ENCODE results near the gene EMX1. TPM values are rescaled to one million over a fixed set of nuclear protein-coding genes. Genes with fewer than 3 reads are reported as not detected.

Gene EMX1
- total RNA-seq, 1 experiment from 2014 or later = 0.81 TPM

DNA sequence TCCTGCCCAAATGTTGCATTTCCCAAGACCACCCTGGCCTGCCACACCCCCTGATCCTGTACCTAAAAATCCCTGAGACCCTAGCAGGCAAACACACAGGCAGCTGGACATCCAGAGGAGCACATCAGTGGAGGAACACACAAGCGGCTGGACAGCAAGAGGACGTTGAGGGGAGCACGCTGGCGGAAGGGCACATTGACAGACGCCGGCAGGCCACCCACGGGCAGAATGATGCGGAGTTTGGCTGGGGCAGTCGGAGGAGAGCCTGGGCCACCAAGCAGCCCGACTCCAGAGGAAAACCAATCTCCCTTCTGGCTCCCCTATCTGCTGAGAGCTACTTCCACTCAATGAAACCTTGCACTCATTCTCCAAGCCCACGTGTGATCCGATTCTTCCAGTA is 47.7 kb downstream of the EMX1 start:
- no peak for DNase-seq (ENCODE audit: low read depth)
- in situ Hi-C loops (cut with HindIII; ENCODE audit: low pct_unique_long_range_greater_than_20kb, low sequenced_read_pairs) = no loop called here

DNA sequence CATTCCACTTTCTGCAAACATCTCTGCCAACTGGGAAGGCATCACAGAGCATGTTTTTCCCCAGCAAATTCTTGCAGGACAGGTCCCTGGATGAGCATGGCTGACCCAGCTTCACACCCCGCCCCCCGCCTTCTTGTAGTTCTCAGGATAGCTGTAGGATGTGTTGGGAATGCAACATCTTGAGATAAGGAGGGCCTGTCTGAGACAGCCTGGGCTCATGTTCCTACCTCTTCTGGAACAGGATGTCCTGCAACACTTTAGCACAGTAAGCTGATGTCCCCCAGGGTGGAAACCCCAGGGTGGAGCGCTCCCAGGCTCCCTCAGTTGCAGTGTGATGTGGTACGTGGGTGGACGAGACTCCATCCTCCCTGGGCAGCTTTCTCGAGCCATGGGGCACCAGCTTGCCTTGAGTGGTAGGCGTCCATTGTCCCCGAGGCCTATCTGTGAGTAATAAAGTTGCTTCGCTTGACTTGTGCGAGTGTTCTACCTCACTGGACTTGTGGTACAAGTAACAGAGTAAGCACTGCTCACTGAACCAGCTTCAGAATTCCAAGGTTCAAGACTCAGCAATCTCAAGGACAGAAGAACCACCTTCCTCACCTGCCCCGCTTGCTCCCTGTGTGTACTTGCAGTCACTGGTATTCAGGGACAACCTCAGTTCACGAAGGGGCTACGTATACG is 48.6 kb downstream of the EMX1 start:
- in situ Hi-C loops (cut with HindIII; ENCODE audit: low pct_unique_long_range_greater_than_20kb, low sequenced_read_pairs) = no loop called here
- peak; percentile 10 for DNase-seq (ENCODE audit: low read depth)

DNA sequence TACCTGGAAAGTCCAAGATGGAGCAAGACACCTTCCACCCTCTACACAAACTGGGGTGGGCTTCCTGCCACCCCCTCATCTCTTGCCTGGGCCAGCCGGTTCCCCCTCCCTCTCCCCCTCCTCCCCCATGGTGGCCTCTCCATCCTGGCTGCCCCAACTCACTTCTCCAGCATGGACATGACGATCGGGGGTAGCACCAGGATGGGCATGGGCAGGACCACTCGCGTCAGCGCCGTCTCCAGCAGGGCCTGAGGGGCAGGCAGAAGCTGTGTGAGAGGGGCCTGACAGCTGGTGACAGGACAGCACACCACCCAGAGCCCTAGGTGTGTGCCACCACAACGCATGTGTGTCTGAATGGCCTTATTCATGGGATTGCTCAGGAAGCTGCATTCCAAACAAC is 51.0 kb downstream of the EMX1 start:
- no peak for DNase-seq (ENCODE audit: low read depth)
- in situ Hi-C loops (cut with HindIII; ENCODE audit: low pct_unique_long_range_greater_than_20kb, low sequenced_read_pairs) = no loop called here

DNA sequence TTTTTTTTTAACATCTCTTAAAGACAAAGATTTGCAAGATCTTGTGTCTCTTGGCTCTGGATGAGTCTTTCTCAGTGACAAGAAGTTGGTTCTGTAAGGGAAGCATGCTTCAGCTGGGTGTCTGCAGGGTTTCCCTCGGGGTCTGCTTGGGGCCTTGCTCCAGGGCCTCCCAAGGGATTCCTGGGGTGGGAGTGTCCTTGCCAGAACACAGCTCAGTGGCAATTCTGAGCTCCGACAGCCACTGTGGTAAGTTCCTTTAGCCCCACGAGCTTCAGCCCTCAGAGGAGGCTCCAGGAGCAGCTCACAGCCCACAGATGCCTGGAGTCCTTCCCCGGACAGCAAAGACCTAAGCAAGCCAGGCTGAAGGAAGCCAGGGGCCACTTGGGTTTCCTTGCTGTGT is 52.4 kb downstream of the EMX1 start:
- in situ Hi-C loops (cut with HindIII; ENCODE audit: low pct_unique_long_range_greater_than_20kb, low sequenced_read_pairs) = no loop called here

DNA sequence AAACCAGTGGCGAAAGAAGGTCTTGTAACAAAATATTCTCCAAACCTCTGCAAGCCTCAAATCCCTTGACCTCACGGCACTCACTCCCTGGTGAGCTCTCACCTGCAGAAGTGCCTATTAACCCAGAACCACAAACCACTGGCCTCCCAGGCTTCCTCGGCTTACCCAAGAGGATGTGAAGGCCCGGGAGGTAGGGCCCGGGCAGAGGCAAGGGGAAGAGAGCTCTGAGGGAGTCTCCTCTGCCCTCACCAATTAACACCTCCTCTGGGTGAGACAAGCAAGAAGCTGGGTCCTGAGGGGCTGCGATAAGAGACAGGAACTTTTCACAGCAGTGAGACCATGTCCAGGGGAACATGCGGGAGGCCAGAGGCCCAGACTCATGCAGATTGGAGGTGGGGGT is 53.7 kb downstream of the EMX1 start:
- in situ Hi-C loops (cut with HindIII; ENCODE audit: low pct_unique_long_range_greater_than_20kb, low sequenced_read_pairs) = no loop called here
- DNase-seq (ENCODE audit: low read depth) = no peak

More for the DNA sequence above, 52.4 kb downstream of the EMX1 start:
- DNase-seq (ENCODE audit: low read depth) = no peak

DNA sequence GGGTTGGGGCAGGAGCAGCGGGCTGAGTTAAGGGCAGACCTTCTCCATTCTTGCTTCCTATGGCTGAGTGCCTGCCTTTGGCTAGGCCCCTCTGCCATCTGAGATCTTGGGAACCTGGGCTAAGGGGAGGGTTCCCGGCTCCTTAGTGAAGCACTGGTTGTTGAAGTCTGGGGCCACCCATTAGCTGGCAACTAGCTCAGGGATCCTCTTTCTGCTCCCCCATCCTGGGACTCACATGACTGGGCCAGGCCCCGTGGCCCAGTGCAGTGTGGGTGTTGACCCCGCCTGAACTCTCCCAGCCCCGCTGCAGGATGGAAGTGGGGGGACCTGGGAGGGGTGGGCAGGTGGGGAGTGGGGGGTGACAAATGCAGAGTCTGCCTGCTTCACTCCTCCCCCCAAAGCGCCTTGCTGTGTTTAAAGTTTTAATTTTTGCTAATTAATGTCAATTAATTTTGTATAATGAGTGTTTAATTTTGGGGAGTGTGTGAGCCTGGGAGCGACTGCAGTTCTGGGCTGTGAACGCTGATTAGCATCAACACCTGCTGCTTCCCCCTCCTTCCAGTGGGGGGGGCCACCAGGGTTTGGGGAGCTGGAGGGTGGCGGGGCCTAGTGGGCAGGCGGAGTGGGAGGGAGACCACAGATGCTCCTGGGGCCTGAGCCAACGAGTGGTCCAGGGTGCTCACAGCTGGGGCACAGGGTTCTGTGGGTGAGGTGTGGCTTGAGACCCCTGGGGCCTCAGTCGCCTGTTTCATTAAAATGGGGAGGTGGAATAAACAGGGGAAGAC is 55.2 kb downstream of the EMX1 start:
- DNase-seq (ENCODE audit: low read depth) = no peak
- in situ Hi-C loops (cut with HindIII; ENCODE audit: low pct_unique_long_range_greater_than_20kb, low sequenced_read_pairs) = no loop called here

DNA sequence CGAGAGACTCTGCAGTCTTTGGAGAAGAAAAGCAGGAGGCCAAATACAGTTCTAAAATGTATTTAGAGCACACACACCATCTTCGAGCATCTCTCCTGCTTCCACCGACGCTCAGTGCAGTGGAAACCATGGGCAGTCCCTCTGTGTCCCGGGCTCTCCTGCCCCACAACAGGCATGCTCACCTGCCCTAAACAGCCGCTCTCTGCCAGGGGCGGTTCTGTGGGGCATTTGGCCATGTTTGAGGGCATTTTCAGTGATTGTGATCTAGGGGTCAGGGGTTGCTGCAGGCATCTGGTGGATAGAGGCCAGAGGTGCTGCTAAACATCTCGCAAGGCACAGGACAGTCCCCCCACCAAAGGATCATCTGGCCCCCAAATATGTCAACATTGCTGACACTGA is 55.8 kb downstream of the EMX1 start:
- no peak for DNase-seq (ENCODE audit: low read depth)
- in situ Hi-C loops (cut with HindIII; ENCODE audit: low pct_unique_long_range_greater_than_20kb, low sequenced_read_pairs) = no loop called here

DNA sequence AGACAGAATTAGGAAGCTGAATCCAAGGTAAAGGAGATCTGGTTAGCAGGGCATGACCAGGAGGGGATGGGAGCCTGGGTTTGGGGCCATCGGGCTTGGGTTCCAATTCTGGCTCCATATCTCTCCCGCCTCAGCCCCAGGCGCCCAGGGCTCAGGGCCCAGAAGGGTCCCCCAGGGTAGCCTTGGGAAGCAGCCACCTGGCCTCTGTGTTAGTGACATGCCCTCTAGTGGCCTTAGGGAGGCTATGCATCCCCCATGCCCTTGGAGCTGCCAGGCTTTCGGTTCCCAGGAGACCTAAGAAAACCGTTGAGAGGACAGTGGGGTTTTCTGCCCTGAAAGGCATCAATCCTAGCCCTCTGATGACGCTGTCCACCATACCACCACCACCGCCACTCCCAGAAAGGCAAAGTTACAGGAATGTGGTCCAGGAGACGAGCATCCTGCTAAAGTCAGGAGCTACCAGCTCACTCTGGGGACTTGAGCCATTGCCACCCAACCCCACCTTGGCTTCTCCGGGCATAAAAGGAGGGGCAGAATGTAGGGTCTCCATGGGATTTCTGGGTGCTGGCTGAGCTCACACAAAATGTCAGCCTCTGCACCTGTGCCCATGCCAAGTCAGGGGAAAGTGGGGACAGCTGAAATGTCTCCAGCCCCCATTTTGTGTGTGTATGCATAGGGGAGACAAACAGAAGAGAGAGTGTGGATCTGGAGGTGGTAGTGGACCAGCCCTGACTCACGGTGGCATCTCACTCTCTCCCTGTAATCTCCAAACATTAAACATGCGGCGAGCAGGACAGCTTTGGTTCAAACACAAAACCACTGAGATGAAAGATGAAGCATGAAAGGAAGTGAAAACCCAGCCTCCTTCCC is 56.5 kb downstream of the EMX1 start:
- DNase-seq (ENCODE audit: low read depth) = peak; percentile 32

DNA sequence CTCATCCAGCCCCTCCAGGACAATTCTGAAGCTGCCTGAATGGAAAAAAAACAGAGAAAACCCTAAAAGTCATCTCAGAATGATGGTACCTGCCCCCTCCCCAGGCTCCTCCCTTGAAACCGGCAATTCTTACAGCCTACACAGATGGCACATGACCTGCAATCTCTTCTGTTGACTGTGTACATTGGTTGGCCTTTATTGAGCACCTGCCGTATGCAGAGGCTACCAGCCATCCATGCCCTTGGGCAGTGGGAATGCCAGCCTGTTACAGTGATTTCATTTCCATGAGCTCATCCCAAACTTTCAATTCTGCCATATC is 57.1 kb downstream of the EMX1 start:
- in situ Hi-C loops (cut with HindIII; ENCODE audit: low pct_unique_long_range_greater_than_20kb, low sequenced_read_pairs) = no loop called here
- DNase-seq (ENCODE audit: low read depth) = no peak

More for the DNA sequence above, 56.5 kb downstream of the EMX1 start:
- in situ Hi-C loops (cut with HindIII; ENCODE audit: low pct_unique_long_range_greater_than_20kb, low sequenced_read_pairs) = no loop called here

DNA sequence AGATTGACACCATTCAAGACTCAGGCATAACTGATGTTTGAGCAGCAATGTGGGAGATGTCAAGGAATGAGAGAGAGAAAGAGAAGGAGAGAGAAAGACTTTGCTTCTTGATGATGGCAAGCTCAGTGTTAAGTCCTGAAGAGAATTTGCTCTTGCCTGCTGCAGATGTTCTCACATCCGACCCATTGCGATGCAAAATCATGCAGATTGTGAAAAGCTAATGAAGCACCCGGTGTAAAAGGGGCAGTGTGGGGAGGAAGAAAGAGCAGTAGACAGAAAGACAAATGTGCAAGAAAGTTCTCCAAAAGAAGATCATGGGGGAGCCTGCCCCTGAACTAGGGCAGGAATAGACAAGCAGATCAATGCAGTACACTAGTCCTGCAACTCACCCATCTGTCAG is 57.7 kb downstream of the EMX1 start:
- no peak for DNase-seq (ENCODE audit: low read depth)
- in situ Hi-C loops (cut with HindIII; ENCODE audit: low pct_unique_long_range_greater_than_20kb, low sequenced_read_pairs) = no loop called here

DNA sequence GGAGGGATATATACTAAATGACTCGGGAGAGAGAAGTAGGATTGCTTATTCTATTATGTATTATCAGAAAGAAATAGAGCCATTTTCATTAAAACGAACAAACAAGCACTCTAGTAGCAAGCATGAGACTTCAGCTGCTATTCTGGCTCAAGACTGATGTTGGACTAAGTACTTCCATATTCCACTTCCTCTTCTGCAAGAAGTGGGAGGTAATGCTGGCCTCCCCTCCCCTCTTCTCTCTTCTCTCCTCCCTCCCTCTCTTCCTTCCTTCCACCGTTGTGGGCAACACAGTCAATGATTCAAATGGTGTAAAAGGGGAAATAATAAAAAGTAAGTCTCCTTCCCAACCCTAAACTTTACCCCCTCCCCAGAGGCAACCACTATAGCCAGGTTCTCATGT is 62.6 kb downstream of the EMX1 start:
- DNase-seq (ENCODE audit: low read depth) = no peak
- in situ Hi-C loops (cut with HindIII; ENCODE audit: low pct_unique_long_range_greater_than_20kb, low sequenced_read_pairs) = no loop called here

DNA sequence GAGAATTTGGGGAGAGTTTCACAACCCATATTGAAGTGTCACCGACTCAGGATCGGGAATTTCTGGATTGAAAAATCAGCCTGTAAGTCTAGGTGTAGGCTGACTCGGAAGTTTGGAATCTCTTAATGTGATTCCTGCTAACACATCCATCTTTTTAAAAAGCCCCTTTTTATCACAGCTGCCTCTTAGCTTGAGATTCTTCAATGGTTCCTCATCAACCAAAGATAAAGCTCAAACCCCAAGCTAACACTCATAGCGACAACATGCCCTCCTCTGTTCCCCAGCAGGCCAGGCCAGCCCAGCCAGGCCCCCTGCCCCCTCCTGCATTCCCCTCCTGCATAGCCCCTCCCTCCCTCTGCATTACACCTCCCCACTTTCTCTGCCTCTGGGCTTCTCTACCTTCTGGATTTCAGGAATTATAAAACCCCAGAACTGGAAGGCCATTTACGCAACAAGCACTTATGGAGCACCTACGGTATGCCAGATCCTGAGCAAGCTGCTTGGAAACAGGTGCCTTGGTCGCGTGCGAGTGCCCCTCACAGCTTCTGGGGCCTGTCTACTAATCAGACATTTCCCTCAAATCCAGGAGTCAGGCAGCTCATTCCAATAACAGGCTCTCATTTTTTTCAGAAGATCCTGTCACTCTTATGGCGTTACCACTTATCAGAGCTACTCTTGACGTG is 63.4 kb downstream of the EMX1 start:
- peak; percentile 12 for DNase-seq (ENCODE audit: low read depth)
- in situ Hi-C loops (cut with HindIII; ENCODE audit: low pct_unique_long_range_greater_than_20kb, low sequenced_read_pairs) = no loop called here

DNA sequence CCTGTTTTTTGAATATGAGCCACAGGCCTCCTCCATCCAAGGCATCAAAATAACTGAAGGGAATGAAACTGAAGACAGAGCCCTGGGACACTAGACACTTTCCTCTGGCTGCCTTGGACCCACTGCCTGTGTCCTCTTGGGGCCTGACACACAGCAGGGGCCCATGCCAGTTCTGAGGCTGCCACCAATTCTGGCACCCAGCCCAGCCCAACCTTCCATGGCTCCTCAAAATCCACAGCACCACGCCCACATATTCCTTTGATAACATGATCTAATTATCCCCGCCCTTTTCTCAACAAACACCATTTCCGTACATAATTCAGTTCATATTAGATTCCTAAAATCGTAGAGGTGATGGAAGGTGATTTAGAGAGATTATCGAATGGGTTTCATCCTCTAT is 64.2 kb downstream of the EMX1 start:
- in situ Hi-C loops (cut with HindIII; ENCODE audit: low pct_unique_long_range_greater_than_20kb, low sequenced_read_pairs) = no loop called here
- DNase-seq (ENCODE audit: low read depth) = no peak

DNA sequence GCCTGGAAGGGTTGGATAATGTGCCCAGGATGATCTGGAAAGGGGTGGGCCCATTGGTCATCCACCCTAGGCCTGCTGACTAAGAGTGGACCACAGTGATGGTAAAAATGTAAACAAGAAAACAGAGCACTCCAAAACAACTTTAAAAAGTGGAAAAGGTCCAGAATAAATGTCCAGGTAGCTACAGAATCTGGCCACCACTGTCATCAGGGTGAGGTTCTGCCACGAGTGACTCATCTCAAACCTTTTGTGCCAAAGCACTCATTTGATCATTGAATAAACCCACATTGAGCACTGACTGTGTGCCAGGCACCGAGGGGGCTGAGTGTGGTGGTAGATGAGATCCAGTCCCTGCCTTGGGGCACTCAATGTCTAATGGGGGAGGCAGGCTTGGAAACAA is 64.9 kb downstream of the EMX1 start:
- DNase-seq (ENCODE audit: low read depth) = no peak

DNA sequence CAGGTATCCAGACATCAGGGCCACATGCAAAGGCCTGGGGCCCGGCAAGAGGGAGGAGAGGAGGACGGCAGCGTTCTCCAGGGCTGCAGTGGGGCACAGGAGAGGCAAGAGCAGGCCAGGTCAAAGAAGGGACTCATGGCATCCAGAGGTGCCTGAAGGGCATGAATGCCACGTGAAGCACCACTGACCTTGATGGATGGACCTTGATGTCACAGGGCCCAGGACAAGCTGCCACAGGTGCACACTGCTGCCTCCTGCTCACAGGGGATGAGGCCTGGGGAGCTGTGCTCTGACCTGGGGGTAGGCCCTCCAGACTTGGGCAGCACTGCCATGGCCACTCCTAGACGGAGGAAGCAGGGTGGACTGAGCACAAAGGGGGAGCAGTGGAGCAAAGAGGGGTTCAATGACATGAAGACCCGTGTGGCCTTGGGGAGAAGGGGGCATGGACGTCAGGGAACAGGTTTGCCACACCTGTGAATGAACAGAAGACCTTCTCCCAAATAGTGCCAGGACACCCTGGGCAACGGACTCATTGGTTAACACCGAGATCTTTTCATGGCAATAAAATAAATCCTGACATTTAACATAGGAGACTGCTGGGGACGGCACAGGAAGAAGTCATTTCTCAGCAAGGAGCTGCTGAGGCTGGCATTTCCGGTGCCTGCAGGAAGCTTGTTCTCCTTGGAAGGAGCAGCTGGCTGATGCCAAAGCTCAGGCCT is 65.6 kb downstream of the EMX1 start:
- in situ Hi-C loops (cut with HindIII; ENCODE audit: low pct_unique_long_range_greater_than_20kb, low sequenced_read_pairs) = no loop called here
- DNase-seq (ENCODE audit: low read depth) = no peak

More for the DNA sequence above, 64.9 kb downstream of the EMX1 start:
- in situ Hi-C loops (cut with HindIII; ENCODE audit: low pct_unique_long_range_greater_than_20kb, low sequenced_read_pairs) = no loop called here

DNA sequence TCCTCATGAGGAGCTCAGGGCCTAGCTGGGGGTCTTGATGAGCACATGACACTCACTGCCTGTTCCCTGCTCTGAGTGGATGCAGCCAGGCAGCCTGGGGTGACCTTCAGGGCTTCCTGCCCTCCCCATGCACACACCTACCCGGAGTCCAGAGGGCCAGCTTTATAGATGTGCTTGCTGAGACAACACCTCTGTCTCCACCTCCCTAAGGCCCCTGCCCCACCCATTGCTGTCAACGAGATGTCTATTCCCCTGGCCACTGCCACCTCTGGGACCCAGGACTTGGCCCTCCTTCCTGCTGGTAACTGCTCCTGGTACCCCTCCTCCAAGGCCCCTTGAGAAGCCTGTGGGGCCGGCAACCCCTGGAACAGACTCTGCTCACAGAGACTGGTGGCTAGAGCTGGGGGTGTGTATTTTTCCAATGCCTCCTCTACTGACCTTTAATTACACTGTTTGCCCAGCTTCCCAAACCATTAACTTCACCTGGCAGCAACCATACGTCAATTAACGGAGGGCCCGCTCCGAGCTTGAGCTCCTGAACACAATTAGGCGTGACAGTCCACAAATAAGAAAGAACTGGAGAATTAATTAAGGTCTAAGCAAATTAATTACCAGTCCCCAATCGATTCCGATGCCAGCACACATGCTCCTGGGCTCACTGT is 66.3 kb downstream of the EMX1 start:
- DNase-seq (ENCODE audit: low read depth) = no peak
- in situ Hi-C loops (cut with HindIII; ENCODE audit: low pct_unique_long_range_greater_than_20kb, low sequenced_read_pairs) = no loop called here

DNA sequence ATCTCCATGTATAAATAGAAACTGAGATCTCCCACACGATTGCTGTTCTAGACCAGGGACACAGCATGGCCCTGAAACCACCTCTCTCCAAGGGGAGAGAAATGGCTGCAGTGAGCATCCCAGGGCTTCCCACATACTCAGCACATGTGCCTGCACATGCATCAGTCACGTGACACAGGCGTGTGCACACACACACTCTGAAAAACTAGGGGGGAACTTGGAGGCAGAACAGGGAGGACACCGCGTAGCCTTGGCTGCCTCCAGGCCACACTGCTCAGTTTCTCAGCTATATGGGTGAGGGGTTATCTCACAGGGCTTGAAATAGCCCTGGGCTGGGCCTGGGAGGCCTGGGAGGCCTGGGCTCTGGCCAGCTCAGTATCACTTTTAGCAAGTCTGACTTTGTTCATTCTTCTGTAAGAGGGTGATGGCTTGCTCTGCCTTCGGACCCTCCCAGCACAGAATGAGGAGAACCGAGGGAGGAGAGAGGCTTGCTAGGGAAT is 66.9 kb downstream of the EMX1 start:
- in situ Hi-C loops (cut with HindIII; ENCODE audit: low pct_unique_long_range_greater_than_20kb, low sequenced_read_pairs) = no loop called here
- DNase-seq (ENCODE audit: low read depth) = no peak
